GM12801 (cell line): ENCODE measurements around the gene NTSR2.

Source experiments
- CTCF ChIP-seq: IDR thresholded peaks from one replicate; pipeline ENCODE4 v1.5.1; 2011; ENCODE audit warnings: control low read depth; ENCODE audit not compliant: insufficient read length; ENCODE audit errors: extremely low read depth

The NTSR2 gene

GRCh38 chr2:11688222-11689069 lies 18.5 kb upstream of the NTSR2 start:
- no peak for TF ChIP-seq CTCF

GRCh38 chr2:11687736-11688135 lies 17.7 kb upstream of the NTSR2 start:
- no peak for TF ChIP-seq CTCF

GRCh38 chr2:11685906-11686470 lies 16.0 kb upstream of the NTSR2 start:
- TF ChIP-seq CTCF, result no peak

- TF ChIP-seq CTCF, result no peak
Measured at GRCh38 chr2:11684894-11685460, 15.0 kb upstream of the NTSR2 start.

- no peak for TF ChIP-seq CTCF
Measured at GRCh38 chr2:11683966-11684365, 14.0 kb upstream of the NTSR2 start.

GRCh38 chr2:11683476-11683875 lies 13.5 kb upstream of the NTSR2 start:
- TF ChIP-seq CTCF, result no peak

GRCh38 chr2:11682590-11682915 lies 12.6 kb upstream of the NTSR2 start:
- no peak for TF ChIP-seq CTCF
